Gastrocnemius medialis (tissue), 4 donors: ENCODE results near the gene PDE7B. TPM values are rescaled to one million over a fixed set of nuclear protein-coding genes. Genes with fewer than 3 reads are reported as not detected.
A peak's percentile ranks its signal among the peaks of the same experiment; 100 is the strongest.
"Not testable (repeated sequence)": the region's sequence is repeated elsewhere in the genome, so short reads cannot be mapped to it uniquely, and the experiment has no call there.

ENCODE experiments used
- ATAC-seq, 2 donors: fragments of 150-250 bp; one replicate each; pipeline ENCODE4 v1.9.1; 2016
- DNase-seq, 2 donors: peaks; one replicate each; pipeline ENCODE4 v3.0.0-alpha.2; 2019
- H3K27ac ChIP-seq, 4 donors: fragments of 200-600 bp; sonication (generic); 1 replicate in 1 of 4; 2 replicates in 3 of 4; pipeline ENCODE4 v1.5.1; 2016 to 2018; ENCODE audit warnings: mild to moderate bottlenecking in 2 of 4, moderate library complexity in 1 of 4
- H3K27me3 ChIP-seq, 3 donors: fragments of 200-600 bp; sonication (generic) in 2 of 3; 1 replicate in 1 of 3; 2 replicates in 2 of 3; pipeline versions ENCODE4 v1.5.1 to v1.6.0; 2016 to 2019; ENCODE audit warnings: mild to moderate bottlenecking in 1 of 3, moderate library complexity in 1 of 3
- H3K36me3 ChIP-seq, 2 donors: fragments of 200-600 bp; sonication (generic) in 1 of 2; one replicate each; pipeline ENCODE4 v1.5.1; 2017 to 2018
- H3K4me1 ChIP-seq, 2 donors: fragments of 200-600 bp; sonication (generic) in 1 of 2; one replicate each; pipeline ENCODE4 v1.5.1; 2016 to 2017; ENCODE audit warnings: mild to moderate bottlenecking in 2 of 2
- H3K4me3 ChIP-seq, 4 donors: fragments of 200-600 bp; sonication (generic) in 3 of 4; 1 replicate in 1 of 4; 2 replicates in 3 of 4; pipeline ENCODE4 v1.5.1; 2016 to 2019; ENCODE audit warnings: mild to moderate bottlenecking in 2 of 4
- H3K9me3 ChIP-seq, 3 donors: fragments of 200-600 bp; sonication (generic) in 2 of 3; 1 replicate in 1 of 3; 2 replicates in 2 of 3; pipeline ENCODE4 v1.5.1; 2016 to 2019
- CTCF ChIP-seq, 5 experiments: fragments of 450-650 bp in 3 of 5; fragments of 200-600 bp in 2 of 5; sonication (generic) in 2 of 5; IDR thresholded peaks in 4 of 5; conservative IDR thresholded peaks in 1 of 5; 1 replicate in 4 of 5; 2 replicates in 1 of 5; pipeline ENCODE4 v1.5.1; 2016 to 2019; ENCODE audit warnings: antibody characterized with exemption in 5 of 5, mild to moderate bottlenecking in 3 of 5, moderate library complexity in 3 of 5
- POLR2A ChIP-seq, 2 donors: fragments of 450-650 bp; IDR thresholded peaks; one replicate each; pipeline ENCODE4 v1.6.1; 2017; ENCODE audit warnings: antibody characterized with exemption in 2 of 2, mild to moderate bottlenecking in 2 of 2, moderate library complexity in 2 of 2
- in situ Hi-C, 4 donors: fragments of 200-750 bp; cut with MboI; loops; one replicate each; pipeline versions ENCODE4 v1.15.0 to v1.8.0; 2017; ENCODE audit warnings: low sequenced_read_pairs in 4 of 4
- intact Hi-C: fragments of 100-400 bp; cut with DNase I; formaldehyde crosslinking; loops from one replicate; pipeline ENCODE4 v1.15.1; 2023; ENCODE audit warnings: low total_unique reads
- total RNA-seq, 4 donors: library from RNA; depleted of rRNA; stranded (reverse); fragments of >200 nt; gene quantifications; one replicate each; pipeline versions ENCODE4 v1.1.0 to v1.2.3, GENCODE V29; 2016

PDE7B gene
- total RNA-seq, 4 donors from 2014 or later = 2.2 to 3.6 (median 2.7) TPM

- TF ChIP-seq POLR2A (IDR thresholded peaks at IDR 0.05) = no peak
- no peak for TF ChIP-seq CTCF (IDR thresholded peaks at IDR 0.05 in 4 of 5, conservative IDR thresholded peaks at IDR 0.05 in 1 of 5)
- DNase-seq (no peak), ATAC-seq (no peak)
- peak overlapping the region; percentile 58 to 79 (median 68) for H3K27ac ChIP-seq
- no peak overlapping the region for H3K4me3 ChIP-seq
- no peaks in the 10 kb centered on the region for H3K36me3 ChIP-seq
- H3K4me1 ChIP-seq = peaks cover 13 to 44% of the 10 kb centered on the region in 2 donors
- no peaks in the 10 kb centered on the region for H3K9me3 ChIP-seq
- in situ Hi-C loops = no loop called here
- no peaks in the 10 kb centered on the region for H3K27me3 ChIP-seq
- intact Hi-C loops = loop anchor here (5.0 kb wide), 1 partner anchor 67 kb away; no protein-coding TSS in a partner anchor
Observed at GRCh38 chr6:136104556-136104955, 253.1 kb downstream of the PDE7B start.

GRCh38 chr6:136105797-136106196 lies 254.3 kb downstream of the PDE7B start:
- DNase-seq, ATAC-seq, H3K36me3 ChIP-seq, H3K4me3 ChIP-seq, intact Hi-C loops, H3K9me3 ChIP-seq, in situ Hi-C loops, H3K27me3 ChIP-seq: not testable (repeated sequence)
- Histone ChIP-seq H3K27ac (peak overlapping the region in 2 of 4 donors; percentile 61 to 74), H3K4me1 (peaks cover 13 to 44% of the 10 kb centered on the region in 2 donors)

GRCh38 chr6:136108361-136108945 lies 257.0 kb downstream of the PDE7B start:
- Histone ChIP-seq H3K4me1 (peaks cover 13 to 22% of the 10 kb centered on the region in 2 donors), H3K9me3 (no peaks in the 10 kb centered on the region), H3K4me3 (no peak overlapping the region), H3K27ac (peak overlapping the region; percentile 10 to 53 (median 36)), H3K27me3 (no peaks in the 10 kb centered on the region), H3K36me3 (no peaks in the 10 kb centered on the region)
- in situ Hi-C loops (no loop called here), intact Hi-C loops (no loop called here)
- DNase-seq (no peak), ATAC-seq (no peak)
- TF ChIP-seq POLR2A (IDR thresholded peaks at IDR 0.05) (no peak), CTCF (IDR thresholded peaks at IDR 0.05 in 4 of 5, conservative IDR thresholded peaks at IDR 0.05 in 1 of 5) (no peak)

GRCh38 chr6:136111831-136112230 lies 260.3 kb downstream of the PDE7B start:
- in situ Hi-C loops (no loop called here), intact Hi-C loops (no loop called here)
- Histone ChIP-seq H3K4me1 (peaks cover 3 to 4% of the 10 kb centered on the region in 2 donors), H3K27ac (no peak overlapping the region), H3K9me3 (no peaks in the 10 kb centered on the region), H3K36me3 (no peaks in the 10 kb centered on the region), H3K27me3 (no peaks in the 10 kb centered on the region), H3K4me3 (no peak overlapping the region)
- TF ChIP-seq POLR2A (IDR thresholded peaks at IDR 0.05) (no peak), CTCF (IDR thresholded peaks at IDR 0.05 in 4 of 5, conservative IDR thresholded peaks at IDR 0.05 in 1 of 5) (no peak)
- DNase-seq (no peak), ATAC-seq (no peak)

- Histone ChIP-seq H3K27me3 (no peaks in the 10 kb centered on the region), H3K4me3 (no peak overlapping the region), H3K9me3 (no peaks in the 10 kb centered on the region), H3K36me3 (no peaks in the 10 kb centered on the region), H3K27ac (no peak overlapping the region), H3K4me1 (peaks cover 3 to 4% of the 10 kb centered on the region in 2 donors)
- intact Hi-C loops = no loop called here
- ATAC-seq = no peak
- in situ Hi-C loops = no loop called here
- TF ChIP-seq POLR2A (IDR thresholded peaks at IDR 0.05) = no peak
- TF ChIP-seq CTCF (IDR thresholded peaks at IDR 0.05 in 4 of 5, conservative IDR thresholded peaks at IDR 0.05 in 1 of 5) = no peak
- no peak for DNase-seq
Observed at GRCh38 chr6:136112262-136112661, 260.8 kb downstream of the PDE7B start.
